DMS153 treated with DMSO at 0.1 percent for 48 hours (cell line): Measurements from ENCODE around the gene NASP.
A peak's percentile ranks its signal among the peaks of the same experiment; 100 is the strongest.

Experiments
- DNase-seq: peaks from one replicate; lab custom pipeline; 2025; ENCODE audit not compliant: unreplicated experiment; lab: John Stamatoyannopoulos, UW

Gene NASP

DNA sequence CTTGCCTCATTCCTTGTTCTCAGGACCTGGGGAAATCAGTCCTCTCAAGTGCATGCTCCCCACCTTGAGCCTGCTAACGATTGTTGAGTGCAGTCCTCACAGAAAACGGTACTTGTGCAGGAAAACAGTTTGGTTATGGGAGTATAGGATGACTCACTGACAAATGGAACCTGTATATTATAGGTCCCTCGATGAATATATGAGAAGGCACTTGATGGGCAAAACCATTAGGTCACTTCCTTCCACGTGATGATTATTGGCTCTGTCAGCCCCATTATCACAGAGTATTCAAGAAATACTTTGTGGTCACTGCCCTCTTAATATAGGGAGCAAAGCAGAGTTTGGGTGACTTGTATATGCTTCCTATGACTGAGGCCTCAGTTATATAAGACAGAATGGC lies 33.8 kb downstream of the NASP start:
- DNase-seq: no peak

DNA sequence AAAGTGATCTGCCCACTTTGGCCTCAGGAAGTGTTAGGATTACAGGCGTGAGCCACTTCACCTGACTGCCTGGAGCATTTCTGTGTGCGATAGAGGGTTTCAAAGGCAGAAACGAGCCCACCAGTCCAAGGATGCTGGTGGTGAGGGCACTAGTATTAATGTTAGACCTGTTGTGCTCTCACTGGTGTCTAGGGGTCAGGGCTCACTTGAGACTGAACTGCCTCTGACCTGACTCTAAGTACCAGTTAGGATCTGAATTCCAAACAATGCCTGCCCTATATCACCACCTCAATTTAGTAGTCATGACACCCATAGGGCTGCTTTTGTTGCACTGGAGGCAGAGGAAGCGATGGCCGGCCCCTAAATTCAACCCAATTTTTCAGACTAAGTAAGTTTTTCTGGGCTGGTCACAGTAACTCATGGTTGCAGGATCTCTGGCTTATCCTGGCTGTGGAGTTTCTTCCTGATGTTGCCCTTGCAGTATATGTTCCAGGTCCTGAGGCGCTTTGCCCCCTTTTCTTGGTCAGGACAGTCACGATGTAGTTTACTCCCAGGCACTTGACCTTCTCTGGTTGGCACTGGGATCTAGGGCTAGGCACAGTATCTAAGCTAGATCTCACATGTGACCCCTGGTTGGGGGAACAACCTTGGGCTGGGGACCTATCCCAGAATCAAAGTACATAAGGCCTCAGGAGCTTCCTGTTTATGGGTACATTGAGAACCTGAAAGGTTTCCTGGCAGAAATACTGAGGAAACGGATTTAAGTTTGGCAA lies 35.5 kb downstream of the NASP start:
- no peak for DNase-seq

DNA sequence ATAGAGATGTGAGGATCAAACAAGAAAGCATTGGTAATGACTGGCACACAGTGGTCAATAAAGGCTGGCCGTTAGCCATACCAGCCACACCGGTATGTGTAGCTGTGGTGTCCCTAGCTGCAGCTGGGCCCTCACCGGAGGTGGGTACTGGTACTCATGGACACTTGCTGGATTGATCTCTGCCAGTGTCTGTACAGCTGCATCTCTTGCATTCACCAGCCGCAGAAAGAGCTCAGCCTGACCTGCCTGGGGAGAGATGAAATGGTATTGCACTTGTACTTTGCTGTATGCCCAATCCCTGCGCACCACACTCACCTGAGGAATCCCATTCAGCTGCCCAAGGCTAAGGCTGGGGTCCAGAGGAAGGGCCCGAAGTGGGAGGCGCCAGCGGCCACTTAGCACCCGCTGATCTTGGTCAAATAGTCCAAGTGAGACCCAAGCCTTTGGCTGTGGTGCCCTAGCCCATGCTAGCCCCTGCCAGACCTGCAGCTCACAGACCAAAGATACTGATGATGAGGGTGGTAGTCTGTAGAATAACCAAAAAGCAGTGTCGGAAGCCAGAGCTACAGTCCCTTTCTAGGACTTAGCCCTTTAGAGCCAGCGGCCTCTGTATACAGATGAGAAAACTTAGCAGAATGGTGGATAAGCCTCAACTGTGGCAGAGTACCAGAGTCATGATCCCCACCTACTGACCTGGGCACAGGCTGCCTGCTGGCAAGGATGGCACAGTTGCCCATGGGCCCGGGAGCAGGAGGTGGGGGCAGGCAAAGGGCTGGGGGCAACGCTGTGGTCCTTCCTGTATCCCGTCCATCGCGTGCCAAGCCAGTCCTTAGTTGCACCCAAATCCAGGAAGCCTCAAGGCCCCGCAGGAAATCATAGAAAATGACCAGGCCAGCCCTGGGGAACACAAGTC lies 37.0 kb downstream of the NASP start:
- DNase-seq: no peak

DNA sequence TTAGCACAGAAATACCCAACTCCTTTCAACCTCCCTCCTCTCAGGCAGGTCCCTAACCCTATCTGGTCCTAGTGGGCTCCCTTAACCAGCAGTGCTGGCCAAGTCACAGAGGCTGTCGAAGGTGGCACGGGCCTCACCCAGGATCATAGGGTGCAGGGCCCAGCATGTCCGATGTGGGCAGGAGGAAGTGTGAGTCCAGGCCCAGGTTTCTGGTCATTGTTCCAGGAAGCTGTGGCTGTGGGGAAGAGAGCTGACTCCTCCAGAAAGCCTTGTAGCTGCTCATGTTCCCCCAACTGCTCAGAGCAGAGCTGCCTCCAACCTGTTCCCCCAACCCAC lies 37.6 kb downstream of the NASP start:
- no peak for DNase-seq

DNA sequence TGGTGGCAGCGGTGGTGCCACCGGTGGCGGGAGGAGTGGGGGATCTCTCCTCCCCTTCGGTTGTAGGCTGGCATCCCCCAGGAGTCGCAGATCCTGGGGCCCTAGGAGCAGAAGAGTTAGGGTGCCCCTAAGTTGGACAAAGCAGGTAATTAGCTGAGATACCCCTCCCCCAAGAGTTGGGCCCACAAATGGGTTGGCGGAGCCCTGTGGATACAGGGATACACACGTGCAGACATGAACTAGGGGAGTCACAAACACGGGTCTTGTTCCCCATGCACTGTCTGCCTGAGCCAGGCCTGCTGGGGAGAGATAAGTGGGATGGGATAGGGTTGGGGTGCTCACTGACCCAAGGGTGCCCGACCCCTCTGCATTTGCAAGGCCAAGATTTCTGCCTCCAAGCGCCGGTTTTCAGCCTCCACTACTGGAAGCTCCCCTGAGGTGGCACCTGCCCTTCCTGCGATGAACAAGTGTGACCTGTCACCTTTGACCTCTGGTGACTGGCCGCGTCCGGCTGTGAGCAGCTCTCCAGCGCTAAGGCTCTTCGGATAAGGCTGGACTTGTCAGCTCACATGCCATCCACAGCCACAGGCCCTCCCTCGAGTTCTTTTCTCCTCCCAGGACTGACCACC lies 38.2 kb downstream of the NASP start:
- no peak for DNase-seq

DNA sequence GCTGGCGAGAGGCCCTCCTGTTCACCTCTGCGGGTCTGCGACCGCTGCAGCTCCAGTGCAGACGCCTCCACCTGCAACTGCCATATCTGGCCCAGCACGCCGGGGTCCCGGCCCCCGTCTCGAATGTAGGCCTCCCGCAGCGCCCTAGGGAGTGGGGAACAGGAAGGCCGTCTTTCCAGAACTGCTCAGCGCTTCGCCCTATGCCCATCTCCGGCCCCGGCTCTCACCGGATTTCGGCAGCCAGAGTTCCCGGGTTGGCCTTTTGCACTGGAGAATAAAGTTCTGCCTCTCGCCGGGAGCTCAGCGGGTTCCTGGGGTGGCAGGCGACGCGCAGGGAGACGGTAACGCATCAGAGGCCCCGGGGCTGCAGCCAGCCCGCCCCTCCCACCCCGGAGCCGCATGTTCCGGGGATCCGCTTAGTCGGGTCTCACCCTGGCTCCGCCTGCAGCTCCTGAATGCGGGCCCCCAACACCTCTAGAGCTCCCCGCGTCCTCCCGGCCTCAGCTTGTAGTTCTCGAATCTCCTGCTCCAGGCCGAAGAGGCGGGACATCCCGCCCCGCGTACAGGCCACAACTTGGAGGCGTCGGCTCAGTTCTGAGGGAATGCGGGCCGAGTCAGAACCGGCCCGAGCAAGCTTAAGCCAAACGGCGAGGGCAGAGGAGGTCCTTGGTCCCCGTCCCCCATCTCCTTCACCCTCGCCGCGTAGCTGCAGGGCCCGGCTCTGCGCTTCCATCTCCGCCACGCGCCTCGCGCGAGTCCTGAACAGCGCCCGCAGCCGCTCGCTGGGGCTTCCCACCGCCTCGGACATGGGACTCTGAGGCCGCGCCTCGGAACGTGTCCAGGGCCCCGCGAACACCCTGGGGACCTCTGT lies 38.9 kb downstream of the NASP start:
- DNase-seq: no peak

DNA sequence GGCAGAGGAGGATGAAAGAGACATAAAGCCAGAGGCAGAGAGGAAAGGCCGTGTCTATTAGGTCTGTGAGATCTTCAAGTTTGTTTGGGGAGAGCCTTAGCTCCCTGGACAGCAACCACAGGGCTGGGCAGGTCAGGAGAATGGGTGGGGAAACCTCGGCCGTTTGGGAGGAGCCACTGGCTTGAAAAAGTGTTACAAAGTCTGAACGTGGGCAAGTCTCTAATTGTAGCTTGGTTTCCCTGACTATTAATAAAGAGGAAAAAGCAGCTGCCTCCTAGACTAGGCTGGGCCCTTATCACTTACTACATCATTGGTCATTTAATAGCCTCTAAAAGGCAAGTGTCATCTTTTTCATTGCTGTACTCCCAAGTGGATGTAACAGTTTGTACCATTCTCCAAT lies 40.1 kb downstream of the NASP start, which contains the start of gene CCDC17:
CCDC17 (minus strand) TSS at position 83 of the 400 bp plus-strand sequence. CDS start 145 bp downstream, outside the sequence.
- no peak for DNase-seq

DNA sequence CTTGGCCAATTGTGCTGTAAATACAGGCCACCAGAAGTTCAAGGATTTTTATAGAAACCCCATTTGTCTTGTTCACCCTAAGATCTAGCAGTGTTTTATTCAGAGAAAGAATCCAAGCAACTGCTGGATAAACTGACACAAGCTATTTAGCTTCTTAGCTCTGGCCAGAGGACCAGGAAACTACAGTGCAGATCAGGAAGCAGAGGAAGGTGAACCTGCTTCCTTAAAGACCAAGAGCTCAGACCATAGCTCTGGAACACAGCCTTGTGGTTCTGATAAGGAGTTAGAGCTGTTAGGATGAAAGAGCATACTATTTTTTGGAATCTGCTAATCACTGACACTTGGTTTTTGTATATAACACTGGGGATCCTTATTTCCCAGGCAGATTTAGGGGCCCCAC lies 45.2 kb downstream of the NASP start:
- DNase-seq: no peak

DNA sequence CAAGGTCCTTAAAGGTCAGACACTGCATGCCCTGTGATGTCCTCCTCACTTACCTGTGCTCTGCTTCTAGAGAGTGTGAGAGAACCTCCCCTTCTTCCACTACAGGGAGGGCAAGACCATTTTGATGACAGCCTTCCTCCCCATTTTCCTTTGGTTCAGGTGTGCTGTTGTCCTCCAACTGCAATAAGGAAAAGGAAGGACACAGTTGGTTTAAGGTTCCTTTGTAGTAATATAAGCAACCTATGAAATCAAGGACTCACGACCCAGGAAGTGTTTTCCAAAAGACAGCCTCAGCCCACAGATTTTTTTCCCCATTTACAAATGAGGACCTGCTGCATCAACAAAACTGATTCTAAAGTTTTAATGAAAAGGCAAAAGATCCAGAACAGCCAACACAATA lies 46.6 kb downstream of the NASP start:
- no peak for DNase-seq

DNA sequence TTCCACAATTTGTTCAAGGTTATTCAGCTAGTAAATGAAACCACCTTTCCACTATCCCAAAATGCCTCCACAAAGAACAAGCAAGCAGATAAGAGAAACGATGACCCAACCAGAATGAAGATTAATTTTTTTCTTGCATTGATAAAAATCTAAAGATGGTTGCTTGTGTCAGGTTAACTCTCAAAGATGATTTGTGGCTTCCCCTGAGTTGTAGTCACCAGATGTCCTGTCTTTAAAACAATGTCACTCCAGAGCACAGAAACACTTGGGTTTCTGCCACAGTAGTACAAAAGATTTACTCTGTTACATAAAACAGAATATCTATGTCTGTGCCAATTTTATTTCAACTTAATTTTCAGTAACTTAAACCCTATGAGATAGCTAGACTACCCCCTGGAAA lies 51.4 kb downstream of the NASP start:
- DNase-seq: no peak

DNA sequence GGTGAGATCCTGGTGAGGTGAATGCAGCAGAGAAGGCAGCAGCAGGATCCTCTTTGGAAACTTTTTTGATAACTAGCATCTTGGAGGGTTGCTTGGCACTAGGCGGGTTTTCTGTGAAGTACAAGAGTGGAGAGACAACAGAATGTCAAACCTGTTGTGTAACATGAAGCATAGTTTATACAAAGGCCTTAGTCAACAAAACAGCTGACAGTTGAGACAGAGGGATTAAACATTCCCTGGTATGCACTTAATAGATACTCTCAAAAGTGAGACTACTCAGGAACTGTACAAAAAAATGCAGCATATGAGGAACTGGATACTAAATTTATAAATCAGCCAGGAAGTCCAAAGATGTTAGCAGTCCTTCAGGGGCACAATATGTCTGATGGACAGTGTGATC lies 56.5 kb downstream of the NASP start:
- no peak for DNase-seq

DNA sequence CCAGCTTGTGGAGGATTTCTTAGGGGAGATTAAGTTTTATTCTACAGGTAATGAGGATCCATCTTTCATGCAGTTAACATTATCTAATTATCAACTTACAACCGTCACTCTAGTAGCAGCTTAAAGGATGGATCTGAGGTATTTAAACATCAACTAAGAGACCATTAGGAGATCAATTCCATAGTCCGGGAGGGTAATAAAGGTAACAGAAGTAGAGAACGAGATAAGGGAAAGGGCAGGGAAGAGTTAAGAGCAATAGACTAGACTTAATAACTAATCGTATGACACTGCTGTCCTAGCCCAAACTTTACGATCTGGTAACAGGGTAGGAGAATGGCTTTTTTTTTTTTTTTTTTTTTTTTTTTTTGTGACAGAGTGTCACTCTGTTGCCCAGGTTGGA lies 59.5 kb downstream of the NASP start:
- DNase-seq: no peak

DNA sequence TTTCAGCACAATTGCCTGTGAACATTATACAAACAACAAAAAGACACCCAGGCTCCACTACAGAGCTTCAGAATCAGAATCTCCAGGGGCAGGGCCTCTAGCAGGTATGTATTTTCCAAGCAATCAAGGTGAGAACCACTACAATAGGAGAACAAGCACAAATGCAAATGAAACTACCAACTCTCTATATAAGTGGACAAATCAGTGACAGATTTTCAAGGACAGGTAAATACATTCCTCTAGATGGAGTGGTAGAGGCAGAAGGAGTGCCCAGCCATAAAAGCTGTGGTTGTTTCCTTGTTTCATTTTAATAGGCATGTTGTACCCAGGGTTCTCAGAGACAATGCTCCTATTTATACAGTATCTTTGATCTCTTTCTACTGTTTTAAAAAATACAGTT lies 60.1 kb downstream of the NASP start:
- peak; percentile 41 for DNase-seq

DNA sequence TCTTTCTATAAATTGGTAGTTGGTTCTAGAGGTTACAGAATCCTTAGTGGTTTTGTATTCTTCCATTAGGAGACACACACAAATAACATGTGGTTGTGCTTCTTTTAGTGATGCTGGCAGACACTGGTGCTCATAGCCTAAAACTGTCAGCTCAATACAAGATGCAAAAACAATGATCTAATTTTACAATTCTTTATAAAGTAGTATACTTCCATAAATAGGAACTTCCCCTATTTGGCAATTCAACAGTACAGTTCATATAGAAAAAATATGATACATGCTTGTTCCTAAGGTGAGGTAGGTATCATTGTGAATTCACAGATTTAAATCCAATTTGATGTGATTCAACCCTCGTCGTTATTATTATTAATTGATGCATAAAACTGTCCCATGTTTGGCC lies 60.8 kb downstream of the NASP start:
- no peak for DNase-seq

DNA sequence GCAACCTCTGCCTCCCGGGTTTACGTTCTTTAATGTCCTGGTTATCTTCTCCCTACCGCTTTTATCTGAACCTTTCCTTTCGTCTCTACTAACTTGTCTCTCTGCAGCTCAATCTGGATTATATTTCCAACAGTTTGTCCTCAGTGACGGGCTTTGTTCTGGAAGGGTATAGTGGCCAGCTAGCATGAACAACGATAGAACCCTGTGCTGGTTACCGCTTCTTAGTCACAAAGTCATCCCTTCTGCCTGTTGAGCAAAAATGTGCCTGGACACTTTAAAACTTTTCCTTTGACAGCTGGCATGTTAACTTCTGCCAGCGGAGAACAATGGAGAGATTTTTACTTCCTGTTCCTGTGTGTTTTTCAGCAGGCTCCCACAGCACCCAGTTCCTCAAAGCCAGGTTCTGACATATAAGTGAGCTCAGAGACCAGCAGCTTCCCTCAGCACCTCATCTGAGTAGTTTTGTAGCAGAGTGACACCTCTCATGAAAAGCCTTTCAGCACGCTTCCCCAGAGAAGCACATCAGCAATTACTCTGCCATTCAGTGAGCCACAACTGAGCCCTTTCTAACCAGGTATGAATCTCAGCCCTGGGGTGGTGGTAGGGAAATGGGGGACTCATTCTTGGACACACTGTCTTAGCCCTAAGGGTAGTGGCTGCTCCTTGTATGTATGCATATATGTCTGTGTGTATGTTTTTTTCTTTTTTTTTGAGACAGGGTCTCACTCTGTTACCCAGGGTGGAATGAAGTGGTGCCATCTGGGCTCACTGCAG lies 63.6 kb downstream of the NASP start:
- DNase-seq: no peak

DNA sequence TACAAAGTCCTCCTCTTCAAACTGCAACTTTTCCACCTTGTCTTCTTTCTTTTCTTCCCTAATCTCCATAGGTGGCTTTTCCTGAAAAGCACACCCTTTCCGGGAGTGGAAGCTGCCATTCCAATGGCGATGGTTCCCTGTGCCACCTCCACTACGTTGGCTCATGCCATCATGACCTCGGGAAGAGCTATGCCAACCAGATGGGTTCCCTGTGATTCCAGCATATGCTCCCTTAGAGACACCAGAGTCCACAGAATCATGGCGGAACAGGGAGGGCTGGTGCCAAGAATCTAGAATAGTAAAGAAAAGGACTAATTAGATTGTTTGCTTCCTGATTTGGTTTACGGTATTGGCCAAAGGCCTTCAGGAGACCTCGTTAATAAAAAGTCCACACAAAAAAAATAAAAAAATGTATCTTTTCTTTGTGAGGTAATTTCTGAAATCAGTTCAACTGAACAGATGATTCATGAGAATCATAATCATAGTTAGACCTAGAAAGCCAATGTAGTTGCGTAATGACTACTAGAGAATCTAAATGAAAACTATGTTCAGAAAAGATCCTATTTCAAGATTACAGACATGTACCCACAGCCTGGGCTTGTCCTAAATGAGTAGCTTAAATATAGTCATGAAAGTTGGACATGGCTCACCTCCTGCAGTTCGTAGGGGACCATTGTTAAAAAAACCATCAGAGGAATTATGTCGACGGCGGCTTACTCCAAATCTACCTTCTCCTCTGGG lies 70.9 kb downstream of the NASP start:
- no peak for DNase-seq

DNA sequence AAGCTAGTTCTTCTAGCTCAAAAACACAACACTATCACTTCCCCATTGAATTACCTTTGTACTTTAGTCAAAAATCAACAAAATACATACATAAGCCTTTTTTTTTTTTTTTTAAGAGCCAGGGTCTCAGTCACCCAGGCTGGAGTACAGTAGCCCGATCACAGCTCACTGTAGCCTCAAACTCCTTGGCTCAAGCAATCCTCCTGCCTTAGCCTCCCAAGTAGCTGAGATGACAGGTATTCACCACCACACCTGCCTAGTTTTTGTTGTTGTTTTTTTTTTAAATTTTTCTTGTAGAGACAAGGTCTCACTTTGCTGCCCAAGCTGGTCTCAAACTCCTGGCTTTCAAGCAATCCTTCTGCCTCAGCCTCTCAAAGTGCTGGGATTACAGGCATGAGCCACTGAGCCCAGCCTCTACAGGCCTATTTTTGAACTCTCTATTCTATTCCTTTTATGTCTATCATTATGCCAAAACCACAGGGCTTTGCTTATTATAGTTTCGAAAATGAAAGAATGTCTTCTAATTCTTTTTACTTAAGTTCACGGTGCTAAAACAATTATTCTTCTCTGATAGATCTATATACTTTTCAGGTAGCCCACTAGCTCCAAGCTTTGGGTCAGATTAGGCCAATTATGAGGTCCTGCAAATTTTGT lies 72.9 kb downstream of the NASP start:
- no peak for DNase-seq

DNA sequence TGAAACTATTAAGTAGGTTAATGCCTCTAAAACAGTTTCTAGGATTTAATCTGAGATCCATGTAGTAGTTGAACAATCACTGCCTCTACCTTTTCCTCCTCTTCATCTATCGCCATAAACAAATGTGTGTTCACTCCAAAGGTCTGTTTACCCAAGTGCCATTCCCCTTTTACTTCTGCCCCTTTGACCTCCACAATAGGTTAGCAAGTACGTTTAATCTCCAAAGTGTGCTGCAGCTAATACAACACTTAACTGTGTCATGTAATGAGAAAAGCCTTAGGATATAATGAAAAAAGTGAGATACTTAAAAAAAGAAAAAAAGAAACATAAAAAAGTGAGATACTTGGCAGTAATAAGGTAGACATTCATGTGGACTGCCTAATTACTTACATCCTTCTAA lies 74.3 kb downstream of the NASP start:
- DNase-seq: no peak

DNA sequence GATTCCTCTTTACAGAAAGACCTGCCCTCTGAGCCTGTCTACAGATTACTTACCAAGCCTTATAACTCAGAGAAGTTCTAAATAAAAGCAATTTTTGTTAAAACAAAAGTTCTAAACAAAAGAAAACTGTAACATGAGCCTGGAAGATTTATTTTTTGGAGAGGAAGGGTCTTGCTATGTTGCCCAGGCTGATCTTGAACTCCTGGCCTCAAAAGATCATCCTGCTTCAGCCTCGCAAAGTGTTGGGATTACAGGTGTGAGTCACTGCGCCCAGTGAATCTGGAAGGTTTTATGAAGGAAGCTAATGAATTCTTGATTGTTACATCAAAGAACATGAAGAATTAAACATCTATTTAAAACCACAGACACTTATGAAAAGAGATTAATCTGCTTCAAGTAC lies 75.4 kb downstream of the NASP start:
- DNase-seq: no peak
